Brain microvascular endothelial cell (primary cell): ENCODE measurements around the gene VAV1.

Experiments used
- DNase-seq: peaks from one replicate; pipeline ENCODE4 v3.0.0-alpha.2; 2020
- H3K27ac ChIP-seq: fragments of 250-450 bp; sonication (Bioruptor Pico); 2 replicates; pipeline ENCODE4 v1.5.1; 2020; ENCODE audit warnings: mild to moderate bottlenecking, moderate library complexity
- H3K27me3 ChIP-seq: fragments of 250-450 bp; sonication (Bioruptor Pico); replicated peaks from 2 replicates; pipeline ENCODE4 v1.5.1; 2020; ENCODE audit warnings: mild to moderate bottlenecking
- H3K36me3 ChIP-seq: fragments of 250-450 bp; sonication (Bioruptor Pico); replicated peaks from 2 replicates; pipeline ENCODE4 v1.5.1; 2020; ENCODE audit warnings: mild to moderate bottlenecking
- H3K4me3 ChIP-seq: 2 replicates; pipeline ENCODE4 v1.5.1; 2011; ENCODE audit warnings: low read depth, mild to moderate bottlenecking, control low read depth, low read length, moderate library complexity
- in situ Hi-C: cut with HindIII; loops from 2 replicates; pipeline ENCODE4 v1.10.0; 2017; ENCODE audit warnings: low sequenced_read_pairs, low pct_ligation_motif_present
- TF ChIP-seq, protein P1 (sequence below): IDR thresholded peaks from 2 replicates; pipeline ENCODE4 v1.5.1; 2011; ENCODE audit warnings: low read depth, mild to moderate bottlenecking, moderate library complexity, low read length, control low read depth, inconsistent platforms; ENCODE audit errors: missing control alignments

The VAV1 gene

GRCh38 chr19:6811906-6812305 lies 39.4 kb downstream of the VAV1 start:
- Histone ChIP-seq H3K27ac (no peak overlapping the region), H3K4me3 (no peak overlapping the region), H3K36me3 (no peaks in the 10 kb centered on the region), H3K27me3 (no peaks in the 10 kb centered on the region)
- TF ChIP-seq, protein P1, sequence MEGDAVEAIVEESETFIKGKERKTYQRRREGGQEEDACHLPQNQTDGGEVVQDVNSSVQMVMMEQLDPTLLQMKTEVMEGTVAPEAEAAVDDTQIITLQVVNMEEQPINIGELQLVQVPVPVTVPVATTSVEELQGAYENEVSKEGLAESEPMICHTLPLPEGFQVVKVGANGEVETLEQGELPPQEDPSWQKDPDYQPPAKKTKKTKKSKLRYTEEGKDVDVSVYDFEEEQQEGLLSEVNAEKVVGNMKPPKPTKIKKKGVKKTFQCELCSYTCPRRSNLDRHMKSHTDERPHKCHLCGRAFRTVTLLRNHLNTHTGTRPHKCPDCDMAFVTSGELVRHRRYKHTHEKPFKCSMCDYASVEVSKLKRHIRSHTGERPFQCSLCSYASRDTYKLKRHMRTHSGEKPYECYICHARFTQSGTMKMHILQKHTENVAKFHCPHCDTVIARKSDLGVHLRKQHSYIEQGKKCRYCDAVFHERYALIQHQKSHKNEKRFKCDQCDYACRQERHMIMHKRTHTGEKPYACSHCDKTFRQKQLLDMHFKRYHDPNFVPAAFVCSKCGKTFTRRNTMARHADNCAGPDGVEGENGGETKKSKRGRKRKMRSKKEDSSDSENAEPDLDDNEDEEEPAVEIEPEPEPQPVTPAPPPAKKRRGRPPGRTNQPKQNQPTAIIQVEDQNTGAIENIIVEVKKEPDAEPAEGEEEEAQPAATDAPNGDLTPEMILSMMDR: no peak
- peak; percentile 74 for DNase-seq
- in situ Hi-C loops: no loop called here

DNA sequence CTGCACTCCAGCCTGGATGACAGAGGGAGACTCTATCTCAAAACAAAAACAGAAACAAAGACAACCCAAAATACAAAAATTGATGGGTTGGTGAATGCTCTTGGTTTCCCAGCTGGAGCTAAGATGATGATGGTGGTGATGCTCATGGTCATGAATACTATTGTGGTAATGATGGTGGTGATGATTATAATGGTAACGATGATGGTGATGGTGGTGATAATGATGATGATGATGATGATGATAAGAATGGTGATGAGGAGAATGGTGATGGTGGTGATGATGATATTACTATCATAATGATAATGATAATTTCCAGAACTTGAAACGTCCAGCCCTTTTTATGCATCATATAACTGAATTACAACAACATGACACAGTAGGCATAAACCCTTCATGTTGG lies 40.1 kb downstream of the VAV1 start:
- in situ Hi-C loops: no loop called here
- H3K27me3 ChIP-seq: no peaks in the 10 kb centered on the region
- no peaks in the 10 kb centered on the region for H3K36me3 ChIP-seq
- TF ChIP-seq, protein P1: no peak
- H3K4me3 ChIP-seq: no peak overlapping the region
- no peak overlapping the region for H3K27ac ChIP-seq
- DNase-seq: no peak

DNA sequence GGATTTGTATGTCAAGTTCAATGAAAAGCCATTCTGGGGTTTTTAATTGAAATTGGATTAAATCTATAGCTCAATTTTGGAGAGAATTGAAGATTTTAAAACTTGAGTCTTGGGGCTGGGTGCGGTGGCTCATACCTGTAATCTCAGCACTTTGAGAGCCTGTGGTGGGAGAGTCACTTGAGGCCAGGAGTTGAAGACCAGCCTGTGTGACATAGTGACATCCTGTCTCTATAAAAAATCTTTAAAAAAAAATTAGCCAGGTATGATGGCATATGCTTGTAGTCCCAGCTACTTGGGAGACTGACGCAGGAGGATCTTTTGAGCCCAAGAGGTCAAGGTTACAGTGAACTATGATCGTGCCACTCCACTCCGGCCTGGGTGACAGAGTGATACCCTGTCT lies 41.2 kb downstream of the VAV1 start:
- TF ChIP-seq, protein P1: no peak
- H3K27me3 ChIP-seq: no peaks in the 10 kb centered on the region
- in situ Hi-C loops: no loop called here
- H3K4me3 ChIP-seq: no peak overlapping the region
- H3K36me3 ChIP-seq: no peaks in the 10 kb centered on the region
- DNase-seq: no peak
- no peak overlapping the region for H3K27ac ChIP-seq

DNA sequence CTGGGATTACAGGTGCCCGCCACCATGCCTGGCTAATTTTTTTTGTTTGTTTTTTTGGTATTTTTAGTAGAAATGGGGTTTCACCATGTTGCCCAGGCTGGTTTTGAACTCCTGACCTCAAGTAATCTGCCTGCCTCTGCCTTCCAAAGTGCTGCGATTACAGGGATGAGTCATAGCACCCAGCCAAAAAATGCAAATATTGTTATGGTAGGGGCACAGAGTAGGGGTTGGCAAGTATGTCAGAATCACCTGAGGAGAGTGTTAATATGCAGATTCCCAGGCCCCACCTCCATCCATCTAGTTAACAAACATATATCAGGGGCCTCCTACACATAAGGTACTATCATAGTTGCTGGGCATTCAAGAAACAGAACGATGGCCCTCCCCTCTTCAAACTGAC lies 44.7 kb downstream of the VAV1 start:
- Histone ChIP-seq H3K27ac (no peak overlapping the region), H3K36me3 (no peaks in the 10 kb centered on the region), H3K4me3 (no peak overlapping the region), H3K27me3 (no peaks in the 10 kb centered on the region)
- TF ChIP-seq, protein P1: no peak
- no peak for DNase-seq
- in situ Hi-C loops: no loop called here

DNA sequence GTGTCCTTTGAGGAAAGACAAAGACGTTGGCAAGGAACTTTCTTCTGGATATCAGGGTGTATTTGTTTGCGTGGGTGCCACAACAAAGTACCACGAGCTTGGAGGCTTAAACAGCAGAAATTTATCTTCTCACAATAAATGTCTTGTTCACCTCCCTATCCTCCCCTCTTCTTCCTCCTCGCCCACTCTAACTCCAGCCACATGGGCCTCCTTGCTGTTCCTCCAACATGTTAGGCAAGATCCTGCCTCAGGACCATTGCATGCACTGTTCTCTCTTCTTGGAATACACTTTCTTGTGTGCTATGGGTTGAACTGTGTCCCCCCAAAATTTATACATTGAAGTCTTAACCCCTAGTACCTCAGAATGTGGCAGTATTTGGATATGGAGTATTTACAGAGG lies 45.7 kb downstream of the VAV1 start:
- no peak overlapping the region for H3K4me3 ChIP-seq
- in situ Hi-C loops: no loop called here

GRCh38 chr19:6819323-6819722 lies 46.8 kb downstream of the VAV1 start:
- DNase-seq: no peak
- TF ChIP-seq, protein P1: no peak
- no peak overlapping the region for H3K27ac ChIP-seq
- H3K4me3 ChIP-seq: no peak overlapping the region
- H3K27me3 ChIP-seq: no peaks in the 10 kb centered on the region
- in situ Hi-C loops: no loop called here
- no peaks in the 10 kb centered on the region for H3K36me3 ChIP-seq

More for the DNA sequence above, 45.7 kb downstream of the VAV1 start:
- TF ChIP-seq, protein P1: no peak
- H3K27me3 ChIP-seq: no peaks in the 10 kb centered on the region
- H3K27ac ChIP-seq: no peak overlapping the region
- H3K36me3 ChIP-seq: no peaks in the 10 kb centered on the region
- no peak for DNase-seq
